ENCODE results near the gene SPATA13.

Gene SPATA13

DNA sequence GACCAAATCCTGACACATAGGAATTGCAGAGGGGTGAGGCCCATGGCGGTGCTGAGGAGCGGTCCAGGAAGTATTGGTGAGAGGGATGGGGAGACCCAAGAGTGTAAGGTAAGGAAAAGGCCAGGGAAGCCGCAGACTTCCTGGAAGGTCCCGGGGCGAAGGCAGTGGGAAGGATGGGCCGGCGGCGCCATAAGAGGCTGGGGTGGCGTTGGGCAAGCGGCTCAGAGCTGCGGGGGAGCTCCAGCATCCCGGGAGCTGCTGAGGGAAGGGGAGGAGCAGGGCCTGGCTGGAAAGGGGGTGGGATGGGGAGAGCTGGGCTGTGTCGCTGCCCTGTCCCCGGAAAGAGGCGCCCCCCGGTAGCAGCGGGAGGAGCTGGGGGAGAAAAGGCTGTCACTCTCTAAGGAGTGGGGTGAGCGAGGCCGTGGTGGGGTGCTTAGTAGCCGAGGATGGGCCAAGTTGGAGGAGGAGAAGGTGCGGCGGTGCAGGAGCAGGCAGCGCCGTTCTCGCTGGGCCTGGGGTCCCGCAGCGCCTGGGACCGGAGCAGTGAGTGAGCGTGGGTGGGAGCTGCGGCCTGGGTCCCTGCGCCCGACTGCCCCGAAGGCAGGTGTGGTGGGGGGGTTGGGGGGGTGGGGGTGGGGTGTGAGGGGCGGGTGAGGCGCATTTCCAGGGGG lies 179.6 kb downstream of the SPATA13 start:
- H4K20me1 ChIP-seq (ENCODE audit: insufficient read depth, low read length), result no peaks in the 10 kb centered on the region
- no peaks in the 10 kb centered on the region for H3K27me3 ChIP-seq (ENCODE audit: insufficient read depth, low read length, poor library complexity)

DNA sequence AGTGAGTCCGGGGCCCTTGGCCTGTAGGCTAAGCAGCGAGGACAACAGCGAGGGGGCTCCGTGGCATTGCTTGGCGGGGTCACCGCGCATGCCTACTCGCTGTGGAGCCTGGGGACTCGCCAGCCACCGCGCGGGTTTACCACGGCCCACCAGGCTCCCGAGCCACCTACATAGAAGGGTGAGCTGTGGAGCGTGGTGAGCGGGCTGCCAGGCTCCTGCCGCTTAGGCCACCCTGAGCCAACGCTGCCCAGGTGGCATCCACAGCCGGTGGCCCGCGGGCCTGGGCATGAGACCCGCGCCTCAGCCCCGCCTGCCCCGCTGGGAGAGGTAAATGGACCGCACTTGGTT lies 180.1 kb downstream of the SPATA13 start:
- Histone ChIP-seq H3K4me2 (ENCODE audit: insufficient read depth, low read length) (no peak overlapping the region), H3K9ac (ENCODE audit: low read depth, low read length) (no peak overlapping the region), H3K27ac (ENCODE audit: low read length) (no peak overlapping the region), H3K79me2 (ENCODE audit: insufficient read depth, low read length) (no peaks in the 10 kb centered on the region), H2AFZ (ENCODE audit: low read depth, low read length) (no peak overlapping the region), H4K20me1 (ENCODE audit: insufficient read depth, low read length) (no peaks in the 10 kb centered on the region), H3K36me3 (ENCODE audit: insufficient read depth, low read length) (no peaks in the 10 kb centered on the region), H3K4me1 (ENCODE audit: insufficient read depth, low read length) (no peaks in the 10 kb centered on the region), H3K4me3 (ENCODE audit: low read depth in 1 of 2, low read length in 2 of 2) (no peak overlapping the region), H3K27me3 (ENCODE audit: insufficient read depth, low read length, poor library complexity) (no peaks in the 10 kb centered on the region), H3K9me3 (ENCODE audit: insufficient read depth, low read length, severe bottlenecking) (no peaks in the 10 kb centered on the region)
- TF ChIP-seq, protein P1, sequence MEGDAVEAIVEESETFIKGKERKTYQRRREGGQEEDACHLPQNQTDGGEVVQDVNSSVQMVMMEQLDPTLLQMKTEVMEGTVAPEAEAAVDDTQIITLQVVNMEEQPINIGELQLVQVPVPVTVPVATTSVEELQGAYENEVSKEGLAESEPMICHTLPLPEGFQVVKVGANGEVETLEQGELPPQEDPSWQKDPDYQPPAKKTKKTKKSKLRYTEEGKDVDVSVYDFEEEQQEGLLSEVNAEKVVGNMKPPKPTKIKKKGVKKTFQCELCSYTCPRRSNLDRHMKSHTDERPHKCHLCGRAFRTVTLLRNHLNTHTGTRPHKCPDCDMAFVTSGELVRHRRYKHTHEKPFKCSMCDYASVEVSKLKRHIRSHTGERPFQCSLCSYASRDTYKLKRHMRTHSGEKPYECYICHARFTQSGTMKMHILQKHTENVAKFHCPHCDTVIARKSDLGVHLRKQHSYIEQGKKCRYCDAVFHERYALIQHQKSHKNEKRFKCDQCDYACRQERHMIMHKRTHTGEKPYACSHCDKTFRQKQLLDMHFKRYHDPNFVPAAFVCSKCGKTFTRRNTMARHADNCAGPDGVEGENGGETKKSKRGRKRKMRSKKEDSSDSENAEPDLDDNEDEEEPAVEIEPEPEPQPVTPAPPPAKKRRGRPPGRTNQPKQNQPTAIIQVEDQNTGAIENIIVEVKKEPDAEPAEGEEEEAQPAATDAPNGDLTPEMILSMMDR (IDR thresholded peaks at IDR 0.05; ENCODE audit: borderline replicate concordance, extremely low read depth, low read length, poor library complexity, severe bottlenecking), result no peak
- no peak for TF ChIP-seq EZH2 (IDR thresholded peaks at IDR 0.05; ENCODE audit: borderline replicate concordance, low read depth, low read length, severe bottlenecking)
- DNase-seq (no peak), ATAC-seq (ENCODE audit: insufficient read depth, low read depth) (no peak)

More for the DNA sequence above, 179.6 kb downstream of the SPATA13 start:
- ATAC-seq (ENCODE audit: insufficient read depth, low read depth) (no peak), DNase-seq (no peak)
- H3K36me3 ChIP-seq (ENCODE audit: insufficient read depth, low read length), result no peaks in the 10 kb centered on the region
- H2AFZ ChIP-seq (ENCODE audit: low read depth, low read length), result no peak overlapping the region
- no peak overlapping the region for H3K4me2 ChIP-seq (ENCODE audit: insufficient read depth, low read length)
- TF ChIP-seq, protein P1 (IDR thresholded peaks at IDR 0.05; ENCODE audit: borderline replicate concordance, extremely low read depth, low read length, poor library complexity, severe bottlenecking), result no peak
- no peak for TF ChIP-seq EZH2 (IDR thresholded peaks at IDR 0.05; ENCODE audit: borderline replicate concordance, low read depth, low read length, severe bottlenecking)
- no peaks in the 10 kb centered on the region for H3K79me2 ChIP-seq (ENCODE audit: insufficient read depth, low read length)
- no peaks in the 10 kb centered on the region for H3K4me1 ChIP-seq (ENCODE audit: insufficient read depth, low read length)
- H3K4me3 ChIP-seq (ENCODE audit: low read depth in 1 of 2, low read length in 2 of 2), result no peak overlapping the region
- no peaks in the 10 kb centered on the region for H3K9me3 ChIP-seq (ENCODE audit: insufficient read depth, low read length, severe bottlenecking)
- H3K27ac ChIP-seq (ENCODE audit: low read length), result no peak overlapping the region
- no peak overlapping the region for H3K9ac ChIP-seq (ENCODE audit: low read depth, low read length)

DNA sequence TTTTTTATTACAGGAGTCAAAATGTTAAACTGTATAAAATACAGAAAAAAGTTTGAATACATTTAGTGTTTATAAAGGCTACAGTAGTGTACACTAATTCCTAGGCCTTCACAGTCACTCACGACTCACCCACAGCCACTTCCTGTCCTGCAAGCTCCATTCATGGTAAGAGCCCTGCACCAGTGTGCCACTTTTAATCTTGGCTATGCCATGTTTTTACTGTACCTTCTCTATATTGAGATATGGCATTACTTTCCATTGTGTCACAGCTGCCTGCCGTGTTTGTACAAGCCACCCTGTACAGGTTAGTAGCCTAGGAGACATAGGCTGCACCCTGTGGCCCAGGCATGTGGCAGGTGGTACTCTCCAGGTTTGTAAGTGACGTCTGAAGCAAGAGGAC lies 180.9 kb downstream of the SPATA13 start:
- Histone ChIP-seq H4K20me1 (ENCODE audit: insufficient read depth, low read length) (no peaks in the 10 kb centered on the region), H3K79me2 (ENCODE audit: insufficient read depth, low read length) (no peaks in the 10 kb centered on the region), H3K36me3 (ENCODE audit: insufficient read depth, low read length) (no peaks in the 10 kb centered on the region), H3K4me2 (ENCODE audit: insufficient read depth, low read length) (no peak overlapping the region), H3K4me3 (ENCODE audit: low read depth in 1 of 2, low read length in 2 of 2) (no peak overlapping the region), H2AFZ (ENCODE audit: low read depth, low read length) (no peak overlapping the region), H3K9me3 (ENCODE audit: insufficient read depth, low read length, severe bottlenecking) (no peaks in the 10 kb centered on the region), H3K4me1 (ENCODE audit: insufficient read depth, low read length) (no peaks in the 10 kb centered on the region), H3K27me3 (ENCODE audit: insufficient read depth, low read length, poor library complexity) (no peaks in the 10 kb centered on the region), H3K9ac (ENCODE audit: low read depth, low read length) (no peak overlapping the region), H3K27ac (ENCODE audit: low read length) (no peak overlapping the region)
- no peak for DNase-seq
- ATAC-seq (ENCODE audit: insufficient read depth, low read depth), result no peak
- no peak for TF ChIP-seq EZH2 (IDR thresholded peaks at IDR 0.05; ENCODE audit: borderline replicate concordance, low read depth, low read length, severe bottlenecking)
- TF ChIP-seq, protein P1 (IDR thresholded peaks at IDR 0.05; ENCODE audit: borderline replicate concordance, extremely low read depth, low read length, poor library complexity, severe bottlenecking), result no peak

Measured in DND-41 (cell line).